Measurements from ENCODE around the gene SMAD1.

SMAD1 gene

GRCh38 chr4:145490361-145490760 is 8.7 kb downstream of the SMAD1 start:
- DNase-seq = no peak

GRCh38 chr4:145490796-145491195 is 9.1 kb downstream of the SMAD1 start:
- no peak for DNase-seq

- no peak for DNase-seq
Measured at GRCh38 chr4:145492376-145492775, 10.7 kb downstream of the SMAD1 start.

GRCh38 chr4:145493166-145493565 is 11.5 kb downstream of the SMAD1 start:
- DNase-seq = no peak

GRCh38 chr4:145494666-145495270 is 13.1 kb downstream of the SMAD1 start:
- no peak for DNase-seq

GRCh38 chr4:145496292-145496691 is 14.6 kb downstream of the SMAD1 start:
- DNase-seq = no peak

- no peak for DNase-seq
Measured at GRCh38 chr4:145497199-145498149, 15.8 kb downstream of the SMAD1 start.

GRCh38 chr4:145498430-145498829 is 16.8 kb downstream of the SMAD1 start:
- no peak for DNase-seq

GRCh38 chr4:145501051-145501660 is 19.5 kb downstream of the SMAD1 start:
- no peak for DNase-seq

GRCh38 chr4:145502809-145503208 is 21.2 kb downstream of the SMAD1 start:
- DNase-seq = no peak

- no peak for DNase-seq
Measured at GRCh38 chr4:145503486-145504072, 21.9 kb downstream of the SMAD1 start.

GRCh38 chr4:145505995-145506394 is 24.3 kb downstream of the SMAD1 start:
- no peak for DNase-seq

GRCh38 chr4:145507636-145508035 is 26.0 kb downstream of the SMAD1 start:
- DNase-seq = peak in 1 of 2 experiments; percentile 43

GRCh38 chr4:145511913-145512522 is 30.4 kb downstream of the SMAD1 start:
- no peak for DNase-seq

- DNase-seq = no peak
Measured at GRCh38 chr4:145513020-145513621, 31.5 kb downstream of the SMAD1 start.

GRCh38 chr4:145520172-145520571 is 38.5 kb downstream of the SMAD1 start:
- DNase-seq = no peak

- DNase-seq = no peak
Measured at GRCh38 chr4:145521282-145521681, 39.6 kb downstream of the SMAD1 start.

GRCh38 chr4:145523117-145523516 is 41.5 kb downstream of the SMAD1 start:
- DNase-seq = no peak

- no peak for DNase-seq
Measured at GRCh38 chr4:145524552-145524951, 42.9 kb downstream of the SMAD1 start.

GRCh38 chr4:145525291-145525740 is 43.7 kb downstream of the SMAD1 start:
- no peak for DNase-seq

- no peak for DNase-seq
Measured at GRCh38 chr4:145527773-145528172, 46.1 kb downstream of the SMAD1 start.

- DNase-seq = no peak
Measured at GRCh38 chr4:145528601-145529000, 46.9 kb downstream of the SMAD1 start.

Measured in SW 1271 (cell line).